OCI-M2 (cell line): ENCODE results near the gene ESPN.
"Not testable (repeated sequence)": the region's sequence is repeated elsewhere in the genome, so short reads cannot be mapped to it uniquely, and the experiment has no call there.

Experiments
- DNase-seq: peaks from one replicate; lab custom pipeline; 2025; ENCODE audit not compliant: unreplicated experiment; lab: John Stamatoyannopoulos, UW

ESPN gene

DNA sequence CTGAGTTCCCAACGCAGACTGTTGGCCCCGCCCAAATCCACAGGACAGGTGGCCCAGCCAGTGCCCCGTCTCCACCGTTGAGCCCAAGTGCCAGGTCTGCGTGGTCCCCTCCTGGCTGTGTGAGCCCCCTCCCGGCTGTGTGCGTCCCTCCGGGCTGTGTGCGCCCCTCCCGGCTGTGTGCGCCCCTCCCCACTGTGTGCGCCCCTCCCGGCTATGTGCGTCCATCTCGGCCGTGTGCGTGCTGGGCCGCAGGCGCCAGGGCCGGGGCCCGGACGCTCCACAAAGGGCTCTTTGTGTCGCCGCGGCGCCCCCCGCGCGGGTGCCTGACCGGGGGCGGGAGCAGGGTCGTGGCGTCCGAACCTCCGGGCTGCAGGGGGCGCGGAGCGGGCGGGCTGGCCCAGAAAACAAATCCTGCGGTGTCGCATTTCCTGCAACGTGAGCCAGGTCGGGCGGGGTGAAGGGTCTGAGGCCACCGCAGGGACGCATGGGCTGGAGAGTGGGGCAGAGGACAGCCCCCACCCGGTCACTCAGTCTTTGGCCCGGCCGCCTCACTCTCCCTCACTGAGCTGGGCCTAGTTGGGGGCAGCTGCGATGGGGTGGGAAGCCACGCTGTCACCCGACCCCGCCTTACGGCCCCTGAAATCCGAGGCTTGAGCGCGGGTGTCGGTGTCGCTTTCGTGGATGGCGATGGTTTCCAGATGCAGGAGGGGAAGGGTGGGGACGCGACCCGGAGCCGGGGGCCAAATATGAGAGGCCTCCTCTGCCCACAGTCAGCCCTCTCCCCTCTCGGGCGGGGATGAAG is 22.6 kb downstream of the ESPN start:
- DNase-seq = no peak

DNA sequence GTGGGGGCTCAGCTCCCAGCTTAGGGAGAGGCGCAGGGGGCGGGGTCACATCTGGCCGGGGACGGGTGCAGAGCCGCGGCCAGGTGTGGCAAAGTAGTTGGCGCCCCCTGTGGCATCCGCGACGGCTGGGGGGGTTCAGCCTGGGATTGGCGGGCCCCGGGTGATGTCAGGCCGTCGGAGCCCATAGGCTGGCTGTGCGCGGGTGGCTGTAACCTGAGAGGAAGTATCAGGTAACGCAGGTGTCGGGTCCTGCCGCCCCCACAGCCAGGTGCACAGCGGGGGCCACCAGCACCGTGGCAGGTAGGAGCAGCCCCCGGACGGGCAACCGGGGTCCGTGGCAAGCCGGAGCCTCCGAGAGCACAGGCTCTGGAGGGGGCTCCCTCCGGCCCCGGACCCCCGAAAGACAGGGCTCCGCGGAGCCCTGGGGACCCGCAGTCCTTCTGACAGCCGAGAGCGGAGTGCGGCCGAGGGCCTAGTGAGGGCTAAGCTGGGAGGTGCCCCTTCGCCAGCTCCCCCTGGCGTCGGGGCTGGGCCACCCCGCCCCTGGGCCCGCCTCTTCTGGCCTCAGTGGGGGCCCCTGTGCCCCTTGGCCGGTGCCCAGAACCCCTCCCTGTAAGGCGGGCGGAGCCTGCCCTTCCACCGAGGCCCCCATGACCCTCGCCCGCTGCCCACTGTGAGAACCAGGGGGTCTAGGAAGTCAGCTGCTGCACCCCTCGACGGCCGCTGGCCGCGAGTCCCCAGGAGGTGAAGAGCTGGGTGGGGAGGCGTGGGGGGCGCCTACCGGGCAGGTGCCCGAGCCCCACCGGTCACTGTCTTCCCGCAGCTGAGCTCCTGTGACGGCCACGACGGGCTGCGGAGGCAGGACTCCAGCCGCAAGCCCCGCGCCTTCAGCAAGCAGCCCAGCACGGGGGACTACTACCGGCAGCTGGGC is 23.5 kb downstream of the ESPN start:
- no peak for DNase-seq

DNA sequence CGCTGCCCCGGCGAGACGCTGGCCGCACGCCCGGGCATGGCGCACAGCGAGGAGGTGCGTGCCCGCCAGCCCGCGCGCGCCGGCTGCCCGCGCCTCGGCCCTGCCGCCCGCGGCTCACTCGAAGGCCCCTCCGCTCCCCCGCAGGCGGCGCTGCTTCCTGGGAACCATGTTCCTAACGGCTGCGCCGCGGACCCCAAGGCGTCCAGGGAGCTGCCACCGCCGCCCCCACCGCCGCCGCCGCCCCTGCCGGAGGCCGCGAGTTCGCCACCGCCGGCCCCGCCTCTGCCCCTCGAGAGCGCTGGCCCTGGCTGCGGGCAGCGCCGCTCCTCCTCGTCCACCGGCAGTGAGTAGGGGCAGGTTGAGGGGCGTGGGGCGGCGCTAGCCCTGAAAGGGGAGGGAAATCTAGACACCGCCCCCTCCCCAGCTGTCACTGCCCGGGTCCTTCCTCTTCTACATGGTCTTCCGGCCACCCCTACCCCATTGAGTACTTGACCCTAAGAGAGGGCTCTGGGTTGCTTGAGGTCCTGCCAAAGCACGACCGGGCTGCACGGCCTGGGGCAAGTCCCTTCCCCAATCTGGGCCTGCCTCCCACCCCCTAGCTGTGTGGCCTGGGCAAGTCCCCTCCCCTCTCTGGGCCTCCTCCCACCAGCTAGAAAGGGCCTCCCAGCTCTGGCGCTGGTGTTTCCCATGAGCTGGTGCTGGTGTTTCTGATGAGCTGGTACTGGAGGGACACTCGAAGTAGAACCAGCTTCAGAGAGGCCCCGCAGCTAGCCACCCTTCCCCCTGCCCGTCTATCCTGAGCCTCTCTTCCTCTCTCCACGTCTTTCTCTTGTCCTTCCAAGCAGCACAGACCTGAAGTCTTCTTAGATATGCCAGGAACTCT is 24.4 kb downstream of the ESPN start:
- no peak for DNase-seq

DNA sequence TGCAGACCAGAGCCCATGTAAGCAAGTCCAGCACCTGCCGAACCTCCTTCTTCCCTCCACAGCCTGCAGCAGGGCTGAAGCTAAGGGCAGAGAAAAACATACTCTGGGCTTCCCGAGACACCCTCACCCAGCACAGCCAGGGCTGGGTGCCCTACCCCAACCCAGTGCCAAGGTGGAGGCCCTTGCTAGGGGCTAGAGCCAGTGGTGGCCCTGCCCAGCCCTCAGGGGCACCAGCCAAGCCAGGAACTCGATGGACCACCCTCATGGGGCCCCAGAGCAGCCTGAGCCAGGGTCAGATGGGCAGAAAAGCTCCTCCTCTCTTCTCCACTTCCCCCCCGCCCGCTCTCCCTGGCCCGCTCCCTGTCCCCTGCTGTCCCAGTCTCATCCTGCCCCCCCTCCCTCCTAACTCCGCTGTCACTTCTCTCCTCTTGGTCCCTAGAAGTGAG is 25.5 kb downstream of the ESPN start:
- DNase-seq = no peak

DNA sequence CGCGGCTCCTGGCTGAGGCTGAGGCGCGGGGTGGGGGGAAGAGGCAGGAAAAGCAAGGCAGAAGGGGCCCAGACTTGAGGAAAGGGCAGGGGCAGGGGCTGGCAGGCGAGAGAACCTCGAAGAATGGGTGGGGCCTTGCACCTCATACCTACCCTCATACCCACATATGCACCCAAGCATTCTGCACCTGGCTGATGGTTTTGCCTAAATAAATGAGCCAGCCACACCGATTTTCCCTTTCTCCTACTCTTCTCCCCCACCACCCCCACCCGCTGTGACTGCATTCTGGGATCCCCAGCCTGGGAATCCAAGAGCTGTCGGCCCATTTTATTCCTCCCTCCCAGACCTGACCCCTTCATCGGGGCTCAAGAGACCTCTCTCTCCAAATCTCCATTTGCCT is 25.9 kb downstream of the ESPN start:
- DNase-seq = not testable (repeated sequence)

DNA sequence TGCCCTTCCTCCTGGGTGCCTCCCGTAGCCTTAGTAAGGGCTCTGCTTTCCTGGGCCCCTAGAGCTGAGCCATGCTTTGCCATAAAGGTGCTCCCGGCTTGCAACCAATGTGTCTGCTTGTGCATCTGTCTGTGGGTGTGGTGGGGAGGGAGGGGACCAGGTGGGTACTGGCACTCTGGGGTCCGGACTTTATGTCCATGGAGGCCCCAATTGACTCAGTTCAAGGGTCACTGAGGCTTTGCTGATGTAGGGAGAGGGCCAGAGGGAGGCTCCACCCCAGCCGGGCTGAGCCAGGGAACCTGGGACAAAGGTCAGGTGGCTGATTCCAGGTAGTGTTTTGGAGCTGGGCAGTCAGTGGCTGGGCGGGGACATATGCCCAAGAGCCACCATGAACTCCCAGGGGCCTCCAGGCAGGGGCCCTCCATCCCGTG is 26.4 kb downstream of the ESPN start:
- no peak for DNase-seq

DNA sequence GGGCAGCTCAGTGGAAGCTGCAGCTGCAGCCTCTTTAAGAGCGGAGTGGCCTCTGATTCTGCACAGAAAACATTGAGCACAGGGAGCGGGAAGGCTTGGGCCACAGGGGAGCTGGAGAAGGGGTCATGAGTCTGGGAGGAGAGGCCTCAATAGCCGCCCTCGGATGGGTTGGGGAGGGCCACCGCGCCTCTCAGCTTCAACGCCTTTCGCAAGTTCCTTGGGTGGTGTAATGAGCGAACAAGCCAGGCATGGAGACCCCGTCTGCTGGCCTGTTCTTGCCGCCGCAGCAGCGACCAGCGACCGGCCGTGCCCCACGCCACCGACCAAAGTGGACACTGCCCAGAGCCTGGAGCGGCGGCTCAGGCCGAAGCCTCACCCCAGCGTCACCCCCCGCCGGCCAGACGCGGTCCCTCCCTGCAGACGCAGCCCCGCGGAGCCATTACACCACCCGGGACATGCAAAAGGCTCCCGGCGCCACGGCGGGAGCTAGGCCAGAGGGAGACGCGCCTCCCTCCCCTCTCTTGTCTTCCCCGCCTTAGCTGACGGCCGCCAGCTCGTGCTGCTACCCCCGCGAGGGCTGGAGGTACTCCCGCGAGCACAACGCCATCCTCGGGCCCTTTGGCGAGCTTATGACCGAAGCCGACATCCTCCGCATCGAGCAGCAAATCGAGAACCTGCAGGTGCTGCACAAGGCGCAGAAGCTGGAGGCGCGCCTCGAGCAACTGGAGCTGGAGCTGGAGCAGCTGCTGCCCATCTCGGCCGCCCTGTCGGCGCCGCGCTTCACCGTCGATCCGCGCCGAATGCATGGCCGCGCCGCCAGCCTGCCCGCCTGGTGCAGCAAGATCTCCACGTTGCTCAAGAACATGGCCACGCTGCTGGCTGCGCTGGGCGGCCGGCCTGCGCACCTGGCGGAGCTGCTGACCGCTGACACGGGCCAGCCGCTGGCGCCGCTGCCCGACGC is 29.6 kb downstream of the ESPN start:
- not testable (repeated sequence) for DNase-seq

DNA sequence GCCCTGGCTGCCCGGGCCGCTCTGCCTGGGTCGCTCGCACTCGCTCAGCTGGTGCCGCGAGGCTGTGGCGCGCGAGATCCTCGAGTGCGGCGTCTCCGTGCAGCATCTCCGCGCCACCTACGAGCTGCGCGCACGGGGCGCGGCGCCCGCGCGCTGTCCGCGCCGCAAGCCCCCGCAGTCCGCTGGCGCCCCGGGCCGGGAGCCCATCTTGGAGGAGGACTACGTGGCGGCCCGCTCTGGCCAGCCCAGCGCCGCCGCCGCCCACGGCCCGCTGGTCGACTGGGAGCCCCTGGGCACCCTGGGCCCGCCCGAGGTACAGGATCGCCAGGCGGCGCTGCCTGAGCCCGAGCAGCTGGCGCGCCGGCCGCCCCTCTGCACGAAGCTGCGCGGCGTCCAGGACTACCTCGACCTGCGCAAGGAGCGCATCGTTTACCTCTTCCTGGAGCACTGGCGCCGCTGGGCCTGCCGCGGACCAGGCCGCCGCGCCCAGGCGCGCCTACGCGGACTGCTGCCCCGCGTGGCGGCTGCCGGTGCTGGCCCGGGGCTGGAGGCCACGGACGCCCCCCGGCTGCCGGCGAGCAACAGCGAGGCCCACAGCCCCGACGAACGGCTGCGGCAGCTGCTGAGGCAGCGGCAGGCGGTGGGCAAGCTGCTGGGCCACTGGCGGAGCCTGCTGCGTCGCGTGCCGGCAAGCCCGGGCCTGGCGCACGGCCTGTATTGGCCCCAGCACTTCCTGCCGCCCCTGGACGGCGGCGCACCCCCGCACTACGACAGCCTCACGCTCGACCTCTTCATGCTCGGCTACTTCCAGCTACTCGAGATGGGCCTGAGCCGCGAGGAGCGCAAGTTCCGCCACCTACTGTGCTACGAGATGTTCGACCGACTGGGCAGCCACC is 30.5 kb downstream of the ESPN start:
- DNase-seq = no peak

DNA sequence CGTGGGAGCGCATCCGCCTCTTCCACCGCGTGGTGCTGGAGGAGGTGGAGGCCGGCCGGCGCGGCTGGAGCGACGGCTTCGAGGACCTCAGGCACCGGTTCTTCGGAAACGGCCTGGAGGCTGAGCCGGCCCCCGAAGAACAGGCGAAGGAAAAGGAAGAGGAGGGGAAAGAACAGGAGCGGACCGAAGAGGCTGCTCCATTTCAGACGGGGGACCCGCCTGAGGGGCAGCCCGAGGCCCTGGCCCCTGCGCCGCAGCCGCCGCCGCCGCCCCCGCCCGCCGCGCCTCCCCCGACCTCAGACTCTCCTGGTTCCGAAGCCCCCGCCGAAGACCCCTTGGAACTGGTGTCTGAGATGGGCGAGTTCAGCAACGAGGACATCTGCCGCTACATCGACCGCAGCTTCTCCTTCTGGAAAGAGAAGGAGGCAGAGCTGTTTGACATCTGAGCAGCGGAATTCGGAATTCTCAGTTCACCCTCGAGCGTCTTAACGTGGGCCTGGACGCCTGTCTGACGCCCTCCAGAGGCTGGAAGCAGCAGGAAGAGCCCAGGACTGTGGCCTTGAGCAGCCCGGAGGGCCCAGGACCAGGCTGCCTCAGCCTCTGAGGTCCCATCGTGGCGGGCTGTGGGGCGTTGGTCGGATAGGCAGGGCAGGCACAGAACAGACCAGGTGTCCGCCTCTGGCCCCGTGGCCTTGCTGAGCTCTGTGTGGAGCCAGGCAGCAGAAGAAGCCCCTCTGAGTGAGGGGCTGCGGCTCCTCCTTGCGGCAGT is 31.4 kb downstream of the ESPN start:
- not testable (repeated sequence) for DNase-seq

DNA sequence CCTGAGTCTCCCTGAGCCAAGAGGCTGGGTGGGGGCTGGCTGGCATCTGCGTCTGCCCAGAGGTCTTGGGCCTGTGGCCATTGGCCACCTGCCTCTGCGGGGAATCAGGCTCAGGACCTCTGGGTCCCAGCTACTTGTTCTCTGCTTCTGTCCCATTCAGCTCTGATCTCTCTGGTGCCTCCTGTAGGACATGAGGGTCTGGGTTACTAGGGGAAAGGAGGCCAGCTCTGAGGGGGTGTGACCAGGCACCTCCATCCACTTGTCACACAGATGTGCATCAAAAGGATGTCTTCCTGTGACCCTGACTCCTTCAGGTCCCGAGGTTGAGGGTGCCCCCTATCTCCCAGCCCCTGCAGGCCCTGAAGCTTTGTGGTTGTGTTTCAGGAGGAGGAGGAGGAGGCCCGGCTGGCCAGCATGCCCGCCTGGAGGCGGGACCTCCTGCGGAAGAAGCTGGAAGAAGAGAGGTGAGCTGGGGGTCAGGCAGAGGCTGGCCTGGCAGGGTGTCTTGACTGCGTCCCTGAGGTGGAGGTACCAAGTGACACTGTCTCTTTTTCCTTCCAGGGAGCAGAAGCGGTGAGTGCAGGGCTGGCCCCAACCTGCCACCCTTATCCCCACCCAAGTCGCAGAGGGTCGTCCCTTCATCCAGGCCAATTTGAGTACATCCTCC is 32.4 kb downstream of the ESPN start:
- no peak for DNase-seq

DNA sequence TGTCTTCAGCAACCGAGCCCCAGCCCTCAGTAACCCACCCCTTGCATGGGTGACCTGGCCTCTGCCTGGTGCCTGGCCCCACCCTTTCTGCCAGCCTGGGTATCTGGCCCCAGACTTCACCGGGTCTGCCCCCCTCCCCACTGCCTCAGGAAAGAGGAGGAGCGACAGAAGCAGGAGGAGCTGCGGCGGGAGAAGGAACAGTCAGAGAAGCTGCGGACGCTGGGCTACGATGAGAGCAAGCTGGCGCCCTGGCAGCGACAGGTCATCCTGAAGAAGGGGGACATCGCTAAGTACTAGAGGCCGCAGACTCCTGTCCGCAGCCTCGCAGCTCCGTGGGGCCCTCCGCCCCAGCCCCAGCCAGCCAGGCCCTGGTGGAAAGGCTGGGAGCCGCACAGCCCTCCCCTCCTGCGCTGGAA is 35.3 kb downstream of the ESPN start:
- DNase-seq = no peak

DNA sequence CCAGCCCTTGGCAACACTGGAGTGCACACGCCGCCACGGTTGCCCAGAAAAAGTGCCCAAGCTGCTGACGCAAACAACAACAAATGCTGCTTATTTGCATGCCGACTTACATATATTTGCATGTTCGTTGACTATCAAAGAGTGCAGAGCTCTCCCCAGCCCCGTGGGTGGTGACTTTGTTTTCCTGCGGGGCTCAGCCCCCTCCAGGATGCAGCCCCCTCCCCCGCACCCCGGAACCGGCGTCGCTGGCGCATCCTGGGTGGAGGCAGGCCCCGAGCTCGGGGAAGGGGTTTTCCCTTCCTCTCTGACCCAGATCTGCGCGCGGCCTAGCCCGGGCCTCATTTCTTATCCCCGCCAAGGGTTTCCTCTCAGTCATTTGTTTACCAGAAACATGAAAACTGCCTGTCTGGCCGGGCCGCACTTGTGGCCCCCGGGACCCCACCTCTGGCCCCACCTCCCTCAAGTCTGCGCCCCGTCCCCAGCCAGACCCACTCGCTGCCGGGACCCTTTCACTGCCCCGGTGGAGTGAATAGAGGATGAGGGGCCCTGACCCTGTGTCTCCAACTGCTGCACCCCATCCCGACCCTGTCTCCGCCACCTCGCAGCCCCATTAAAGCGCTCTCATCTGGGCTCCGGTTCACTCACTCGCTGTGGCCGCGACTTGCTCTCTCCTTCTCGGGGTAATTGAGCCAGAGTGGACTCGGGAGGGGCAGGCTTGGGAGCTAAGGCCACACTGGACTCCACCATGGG is 35.9 kb downstream of the ESPN start:
- no peak for DNase-seq

DNA sequence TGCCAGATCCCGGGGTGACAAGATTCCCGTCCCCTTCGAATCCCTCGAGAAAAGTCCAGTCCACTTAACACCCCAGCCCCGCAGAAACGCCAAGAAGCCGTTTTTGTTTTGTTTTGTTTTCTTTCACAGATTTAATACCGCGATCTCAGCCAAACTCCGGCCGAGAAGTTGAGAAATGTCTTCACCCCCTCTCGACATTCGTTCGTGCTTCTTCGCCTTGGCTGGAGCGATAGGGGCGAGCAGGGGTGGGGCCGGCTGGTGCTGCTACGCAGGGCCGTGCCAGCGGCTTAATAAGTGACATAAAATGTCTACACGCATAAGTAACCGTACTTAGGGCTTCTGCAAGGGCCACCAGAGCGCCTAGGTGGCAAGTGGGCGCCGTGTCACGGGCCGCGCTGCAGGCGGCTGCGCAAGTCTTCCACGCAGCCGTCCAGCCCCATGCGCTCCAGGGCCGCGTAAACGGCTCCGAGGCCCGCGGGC is 36.5 kb downstream of the ESPN start:
- no peak for DNase-seq

DNA sequence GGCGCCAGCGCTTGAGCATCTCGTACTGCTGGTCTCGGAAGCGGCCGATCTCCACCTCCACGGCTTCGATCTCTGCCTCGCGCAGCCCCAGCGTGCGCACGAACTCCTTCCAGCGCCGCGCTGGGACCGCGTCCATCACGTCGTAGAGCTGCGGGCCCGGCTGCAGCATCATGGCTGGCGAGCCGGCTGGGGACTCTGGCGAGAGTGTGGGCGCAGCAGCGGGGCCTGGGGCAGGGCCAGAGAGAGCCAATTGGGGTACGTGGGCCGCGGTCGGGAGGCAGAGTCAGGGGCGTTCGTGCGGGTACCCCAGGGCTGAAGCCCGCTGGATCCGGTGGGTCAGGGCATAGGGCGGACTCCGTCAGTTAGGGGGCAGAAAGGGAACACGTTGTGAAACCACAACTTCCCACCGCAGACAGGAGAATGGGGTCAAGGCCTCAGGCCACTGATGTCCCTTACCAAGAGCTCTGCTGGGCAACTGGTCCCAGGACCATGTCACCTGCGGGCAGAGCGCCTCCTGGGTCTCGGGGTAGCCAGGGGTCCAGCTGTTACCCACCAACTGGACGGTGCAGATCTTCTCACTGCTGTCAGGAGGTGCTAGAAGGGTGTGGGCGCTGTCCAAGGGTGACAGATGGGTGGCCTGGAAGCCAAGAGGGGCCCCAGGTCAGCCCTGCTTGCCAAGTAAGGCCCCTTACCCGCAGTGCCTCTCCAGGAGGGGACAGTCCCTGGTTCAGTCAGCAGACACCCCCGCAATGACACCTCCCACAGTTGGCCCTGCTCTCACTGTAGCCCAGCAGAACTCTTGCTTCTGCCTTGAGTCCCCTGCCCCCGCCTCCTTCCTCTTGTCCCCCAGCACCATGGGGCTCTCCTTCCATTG is 37.2 kb downstream of the ESPN start:
- no peak for DNase-seq

DNA sequence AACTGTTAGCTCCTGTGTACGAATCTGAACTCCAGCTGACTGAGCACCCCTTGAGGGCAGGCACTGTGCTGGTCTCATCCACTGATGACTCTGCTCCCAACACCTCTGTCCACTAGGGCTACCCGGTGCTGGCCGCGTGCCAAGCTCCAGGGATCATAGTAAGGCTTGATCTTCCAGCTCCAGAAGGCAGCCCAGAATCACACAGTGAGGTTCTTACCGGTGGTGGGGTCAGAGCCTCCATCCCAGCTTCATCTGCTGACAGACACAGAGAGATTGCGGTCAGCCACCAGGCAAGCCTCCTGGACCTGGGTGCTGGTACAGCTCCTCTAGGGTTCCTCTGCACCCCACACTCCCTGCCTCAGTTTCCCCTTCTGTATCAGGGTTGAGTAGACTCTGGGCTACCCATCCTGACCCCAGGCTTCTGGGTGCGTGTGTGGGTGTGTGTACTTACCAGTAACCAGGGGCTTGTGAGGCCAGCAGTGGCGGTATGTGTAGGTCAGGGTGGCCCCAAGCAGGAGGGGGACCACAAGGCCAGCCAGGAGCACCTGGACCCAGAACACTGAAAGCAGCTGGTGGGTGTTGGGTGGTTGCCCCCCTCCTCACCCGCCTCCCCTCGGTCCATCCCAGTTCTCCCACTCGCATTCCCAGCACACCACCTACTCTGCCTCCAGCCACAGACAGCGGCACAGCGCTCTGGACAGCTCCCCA is 38.0 kb downstream of the ESPN start:
- no peak for DNase-seq
